HL-60 (cell line): ENCODE measurements around the gene INPP5K.

Experiments used
- DNase-seq, 2 experiments: peaks; one replicate each; pipeline ENCODE4 v3.0.0-alpha.2; 2010 to 2020; ENCODE audit warnings: low read depth in 1 of 2, low spot score in 1 of 2
- H3K27ac ChIP-seq: fragments of 250-450 bp; sonication (Bioruptor Pico); replicated peaks from 2 replicates; pipeline ENCODE4 v1.5.1; 2020; ENCODE audit warnings: mild to moderate bottlenecking, moderate library complexity
- H3K27me3 ChIP-seq: fragments of 250-450 bp; sonication (Bioruptor Pico); 2 replicates; pipeline ENCODE4 v1.5.1; 2021; ENCODE audit warnings: mild to moderate bottlenecking, moderate library complexity; ENCODE audit not compliant: insufficient read depth, poor library complexity, severe bottlenecking
- H3K4me3 ChIP-seq: replicated peaks from 2 replicates; pipeline ENCODE4 v1.5.1; 2011; ENCODE audit warnings: mild to moderate bottlenecking, control low read depth, low read length; ENCODE audit not compliant: insufficient read depth
- GABPA ChIP-seq: IDR thresholded peaks from 2 replicates; pipeline ENCODE4 v1.6.1; 2012; ENCODE audit warnings: low read depth
- POLR2AphosphoS5 ChIP-seq: IDR thresholded peaks from 2 replicates; pipeline ENCODE4 v1.6.1; 2012; ENCODE audit warnings: low read depth
- SPI1 ChIP-seq: IDR thresholded peaks from 2 replicates; pipeline ENCODE4 v1.6.1; 2012; ENCODE audit warnings: low read depth, mild to moderate bottlenecking, borderline replicate concordance
- TF ChIP-seq, protein P1 (sequence below): IDR thresholded peaks from 2 replicates; pipeline ENCODE4 v1.6.1; 2012; ENCODE audit warnings: low read depth; ENCODE audit not compliant: insufficient replicate concordance
- TF ChIP-seq, protein P2 (sequence below): IDR thresholded peaks from one replicate; pipeline ENCODE4 v1.5.1; 2011; ENCODE audit warnings: low read length, control low read depth, inconsistent platforms; ENCODE audit not compliant: insufficient read depth

The INPP5K gene

DNA sequence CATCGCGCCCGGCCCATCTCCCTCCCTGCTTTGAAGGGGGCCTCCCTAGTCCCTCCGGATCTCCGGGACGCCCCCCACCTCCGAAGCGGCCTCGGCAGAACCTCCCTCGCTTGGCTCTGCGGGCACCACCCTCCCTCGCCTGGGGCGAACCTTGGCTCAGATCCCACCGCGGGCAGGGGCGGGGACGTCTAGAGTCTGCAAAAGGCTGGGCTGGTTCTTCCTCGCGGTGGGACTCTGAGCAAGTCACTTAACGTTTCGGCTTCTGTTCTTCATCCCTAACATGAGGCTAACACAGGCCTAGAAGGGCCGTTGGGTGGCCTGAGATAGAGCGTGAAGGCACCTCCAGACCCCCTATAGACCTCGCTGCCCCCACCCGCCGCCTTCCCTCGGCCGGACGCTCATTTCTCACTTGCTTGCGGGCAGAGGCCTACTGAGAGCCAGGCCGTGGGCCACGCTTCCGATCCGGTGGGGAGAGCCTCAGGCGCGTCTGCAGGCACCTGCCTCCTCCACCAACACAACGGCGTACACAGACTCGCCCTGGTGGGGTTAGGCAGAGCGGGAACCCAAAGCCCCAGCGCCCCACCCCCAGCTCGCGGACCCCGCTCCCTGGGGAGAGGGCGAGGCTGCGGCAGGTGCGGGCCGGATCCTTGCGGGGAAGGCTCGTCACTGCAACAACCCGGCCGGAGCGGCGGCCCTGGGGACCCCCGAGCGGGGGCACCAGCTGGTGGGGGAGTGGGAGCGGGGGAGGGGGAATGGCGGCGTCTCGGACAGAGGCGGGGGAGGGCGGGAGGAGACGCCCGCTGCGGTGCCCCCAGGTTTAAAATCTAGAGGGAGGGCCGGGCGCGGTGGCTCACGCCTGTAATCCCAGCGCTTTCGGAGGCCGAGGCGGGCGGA, 29.4 kb downstream of the INPP5K start:
- H3K27me3 ChIP-seq, result peaks cover 10% of the 10 kb centered on the region
- H3K27ac ChIP-seq, result no peak overlapping the region
- no peak for DNase-seq
- H3K4me3 ChIP-seq, result no peak overlapping the region
- TF ChIP-seq GABPA (no peak), POLR2AphosphoS5 (no peak), SPI1 (no peak)
- TF ChIP-seq, protein P1, sequence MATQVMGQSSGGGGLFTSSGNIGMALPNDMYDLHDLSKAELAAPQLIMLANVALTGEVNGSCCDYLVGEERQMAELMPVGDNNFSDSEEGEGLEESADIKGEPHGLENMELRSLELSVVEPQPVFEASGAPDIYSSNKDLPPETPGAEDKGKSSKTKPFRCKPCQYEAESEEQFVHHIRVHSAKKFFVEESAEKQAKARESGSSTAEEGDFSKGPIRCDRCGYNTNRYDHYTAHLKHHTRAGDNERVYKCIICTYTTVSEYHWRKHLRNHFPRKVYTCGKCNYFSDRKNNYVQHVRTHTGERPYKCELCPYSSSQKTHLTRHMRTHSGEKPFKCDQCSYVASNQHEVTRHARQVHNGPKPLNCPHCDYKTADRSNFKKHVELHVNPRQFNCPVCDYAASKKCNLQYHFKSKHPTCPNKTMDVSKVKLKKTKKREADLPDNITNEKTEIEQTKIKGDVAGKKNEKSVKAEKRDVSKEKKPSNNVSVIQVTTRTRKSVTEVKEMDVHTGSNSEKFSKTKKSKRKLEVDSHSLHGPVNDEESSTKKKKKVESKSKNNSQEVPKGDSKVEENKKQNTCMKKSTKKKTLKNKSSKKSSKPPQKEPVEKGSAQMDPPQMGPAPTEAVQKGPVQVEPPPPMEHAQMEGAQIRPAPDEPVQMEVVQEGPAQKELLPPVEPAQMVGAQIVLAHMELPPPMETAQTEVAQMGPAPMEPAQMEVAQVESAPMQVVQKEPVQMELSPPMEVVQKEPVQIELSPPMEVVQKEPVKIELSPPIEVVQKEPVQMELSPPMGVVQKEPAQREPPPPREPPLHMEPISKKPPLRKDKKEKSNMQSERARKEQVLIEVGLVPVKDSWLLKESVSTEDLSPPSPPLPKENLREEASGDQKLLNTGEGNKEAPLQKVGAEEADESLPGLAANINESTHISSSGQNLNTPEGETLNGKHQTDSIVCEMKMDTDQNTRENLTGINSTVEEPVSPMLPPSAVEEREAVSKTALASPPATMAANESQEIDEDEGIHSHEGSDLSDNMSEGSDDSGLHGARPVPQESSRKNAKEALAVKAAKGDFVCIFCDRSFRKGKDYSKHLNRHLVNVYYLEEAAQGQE, result no peak
- TF ChIP-seq, protein P2, sequence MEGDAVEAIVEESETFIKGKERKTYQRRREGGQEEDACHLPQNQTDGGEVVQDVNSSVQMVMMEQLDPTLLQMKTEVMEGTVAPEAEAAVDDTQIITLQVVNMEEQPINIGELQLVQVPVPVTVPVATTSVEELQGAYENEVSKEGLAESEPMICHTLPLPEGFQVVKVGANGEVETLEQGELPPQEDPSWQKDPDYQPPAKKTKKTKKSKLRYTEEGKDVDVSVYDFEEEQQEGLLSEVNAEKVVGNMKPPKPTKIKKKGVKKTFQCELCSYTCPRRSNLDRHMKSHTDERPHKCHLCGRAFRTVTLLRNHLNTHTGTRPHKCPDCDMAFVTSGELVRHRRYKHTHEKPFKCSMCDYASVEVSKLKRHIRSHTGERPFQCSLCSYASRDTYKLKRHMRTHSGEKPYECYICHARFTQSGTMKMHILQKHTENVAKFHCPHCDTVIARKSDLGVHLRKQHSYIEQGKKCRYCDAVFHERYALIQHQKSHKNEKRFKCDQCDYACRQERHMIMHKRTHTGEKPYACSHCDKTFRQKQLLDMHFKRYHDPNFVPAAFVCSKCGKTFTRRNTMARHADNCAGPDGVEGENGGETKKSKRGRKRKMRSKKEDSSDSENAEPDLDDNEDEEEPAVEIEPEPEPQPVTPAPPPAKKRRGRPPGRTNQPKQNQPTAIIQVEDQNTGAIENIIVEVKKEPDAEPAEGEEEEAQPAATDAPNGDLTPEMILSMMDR, result no peak

DNA sequence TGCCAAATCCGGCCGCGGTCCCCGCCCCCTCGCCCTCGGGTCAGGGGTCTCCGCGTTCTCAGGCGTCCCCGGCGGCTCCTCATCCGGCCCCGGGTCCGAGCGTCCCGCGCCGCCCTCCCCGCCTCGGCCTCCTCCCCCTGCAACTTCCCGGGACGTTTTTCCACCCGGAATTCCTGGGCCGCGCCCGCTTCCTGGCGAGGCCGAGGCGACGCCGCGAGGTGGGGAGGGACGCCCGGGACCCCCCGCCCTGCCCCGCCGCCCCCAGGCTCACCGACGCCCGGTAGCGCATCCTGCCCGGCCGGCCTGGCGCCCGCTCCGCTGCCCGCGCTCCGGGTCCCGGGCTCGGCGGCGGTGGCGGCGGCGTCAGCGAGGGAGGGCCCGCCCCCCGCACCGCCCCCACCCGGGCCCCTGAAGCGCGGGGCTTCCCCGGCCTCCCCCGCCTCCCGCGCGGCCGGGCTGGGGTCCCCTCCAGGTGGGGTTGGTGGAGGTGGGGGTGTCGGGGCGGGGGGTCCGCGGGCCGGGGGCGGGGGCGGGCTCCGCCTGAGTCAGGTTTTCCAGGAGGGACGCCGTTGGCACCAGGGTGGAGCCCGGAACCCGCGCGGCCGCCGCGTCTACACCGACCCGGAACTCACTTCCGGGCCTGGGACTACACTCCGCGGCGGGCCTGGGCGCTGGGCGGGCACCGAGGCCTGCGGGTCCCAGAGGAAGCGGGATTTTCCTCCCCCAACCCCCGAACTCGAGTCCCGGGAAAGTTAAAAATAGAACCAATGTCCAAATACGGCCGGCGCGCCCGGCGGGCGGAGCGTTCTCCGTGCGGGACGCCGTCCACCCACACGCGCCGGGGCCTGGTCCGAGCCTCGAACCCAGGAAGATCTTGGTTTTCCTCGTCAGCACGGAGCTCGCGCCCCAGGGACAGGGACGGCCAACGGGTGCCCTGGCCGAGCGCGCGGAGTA, 30.7 kb downstream of the INPP5K start:
- TF ChIP-seq, protein P2, result no peak
- TF ChIP-seq POLR2AphosphoS5, result no peak
- TF ChIP-seq SPI1, result no peak
- TF ChIP-seq GABPA, result no peak
- TF ChIP-seq, protein P1, result no peak
- DNase-seq, result no peak

DNA sequence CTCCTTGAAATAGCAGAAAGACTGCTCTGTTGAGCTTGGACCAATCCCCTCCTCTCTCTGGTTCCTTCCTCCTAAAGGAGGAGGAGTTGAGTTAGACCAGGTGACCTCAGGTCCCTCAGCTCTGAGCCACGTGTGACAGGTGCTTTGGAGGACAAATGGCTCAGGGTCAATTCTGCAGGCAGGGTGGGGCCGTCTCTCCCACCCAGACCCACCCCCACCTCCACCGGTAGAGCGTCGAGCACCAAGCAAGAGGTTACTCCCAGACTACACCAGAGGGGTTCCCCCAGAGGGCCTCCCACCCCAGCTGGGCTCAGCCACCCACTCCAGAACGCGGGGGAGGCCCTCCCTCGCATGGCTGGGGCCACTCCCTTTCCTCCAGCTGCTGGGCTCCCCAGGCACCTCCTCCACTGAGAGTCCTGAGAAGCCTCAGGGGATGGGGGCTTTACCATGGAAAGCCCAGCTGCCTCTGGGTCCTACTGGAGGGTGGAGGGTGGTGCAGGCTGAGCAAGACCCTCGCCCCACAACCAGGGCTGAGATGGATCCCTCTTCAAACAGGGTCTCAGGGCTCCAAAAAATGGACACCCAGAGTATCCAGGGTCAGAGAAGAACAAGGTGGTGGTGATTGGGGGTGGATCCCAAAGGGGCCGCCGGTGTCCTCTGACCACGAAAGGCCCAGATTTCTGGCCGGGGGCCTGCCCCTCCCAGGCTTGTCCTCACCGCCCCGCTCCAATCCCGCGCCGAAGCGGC, 31.6 kb downstream of the INPP5K start:
- peaks cover 10% of the 10 kb centered on the region for H3K27me3 ChIP-seq
- TF ChIP-seq, protein P2, result no peak
- TF ChIP-seq, protein P1, result no peak
- TF ChIP-seq SPI1 (no peak), GABPA (no peak), POLR2AphosphoS5 (no peak)
- H3K4me3 ChIP-seq, result peak overlapping the region; percentile 29
- H3K27ac ChIP-seq, result no peak overlapping the region
- no peak for DNase-seq

More for the DNA sequence above, 30.7 kb downstream of the INPP5K start:
- peaks cover 10% of the 10 kb centered on the region for H3K27me3 ChIP-seq
- H3K4me3 ChIP-seq, result peak overlapping the region; percentile 37
- H3K27ac ChIP-seq, result no peak overlapping the region
